Stomach (tissue), 9 donors: ENCODE data around the gene MED12L. TPM values are rescaled to one million over a fixed set of nuclear protein-coding genes. Genes with fewer than 3 reads are reported as not detected.
"Not testable (repeated sequence)": the region's sequence is repeated elsewhere in the genome, so short reads cannot be mapped to it uniquely, and the experiment has no call there.

Experiments used
- DNase-seq, 2 donors: peaks; one replicate each; pipeline versions ENCODE4 v3.0.0 to v3.0.0-alpha.2; 2013 to 2019
- H3K27ac ChIP-seq, 5 donors: fragments of 200-600 bp in 4 of 5; sonication (generic) in 4 of 5; one replicate each; pipeline ENCODE4 v1.5.1; 2013 to 2019; ENCODE audit warnings: mild to moderate bottlenecking in 1 of 5, moderate library complexity in 1 of 5
- H3K27me3 ChIP-seq, 3 donors: fragments of 200-600 bp; sonication (generic); one replicate each; pipeline ENCODE4 v1.5.1; 2017 to 2019; ENCODE audit warnings: mixed run types in 1 of 3
- H3K36me3 ChIP-seq, 4 donors: fragments of 200-600 bp; sonication (generic); 1 replicate in 3 of 4; 2 replicates in 1 of 4; pipeline ENCODE4 v1.5.1; 2016 to 2019
- H3K4me1 ChIP-seq, 4 donors: fragments of 200-600 bp; sonication (generic); one replicate each; pipeline ENCODE4 v1.5.1; 2016 to 2019
- H3K4me3 ChIP-seq, 4 donors: fragments of 200-600 bp; sonication (generic) in 3 of 4; one replicate each; pipeline ENCODE4 v1.5.1; 2016 to 2019; ENCODE audit warnings: mild to moderate bottlenecking in 1 of 4
- H3K9me3 ChIP-seq, 4 donors: fragments of 200-600 bp; sonication (generic); one replicate each; pipeline ENCODE4 v1.5.1; 2016 to 2019
- EP300 ChIP-seq: sonication (generic); formaldehyde crosslinking; IDR thresholded peaks from one replicate; pipeline ENCODE4 v1.6.1; 2017; ENCODE audit warnings: antibody characterized with exemption
- POLR2A ChIP-seq, 4 donors: fragments of 450-650 bp; IDR thresholded peaks; one replicate each; pipeline ENCODE4 v1.6.1; 2016; ENCODE audit warnings: antibody characterized with exemption in 4 of 4, control low read depth in 2 of 4, mild to moderate bottlenecking in 1 of 4, moderate library complexity in 1 of 4
- POLR2AphosphoS5 ChIP-seq, 3 donors: sonication (generic); formaldehyde crosslinking; IDR thresholded peaks; one replicate each; pipeline ENCODE4 v1.6.1; 2016; ENCODE audit warnings: antibody characterized with exemption in 3 of 3
- WGBS, 5 donors: extraction: QIAGEN DNeasy Blood & Tissue Kit in 3 of 5; methylation state at CpG; one replicate each; pipeline versions ENCODE4 v1.1.5 to v1.1.7; 2013 to 2018; 5-methylcytosine and 5-hydroxymethylcytosine counted together
- intact Hi-C: fragments of 100-400 bp; cut with DNase I; formaldehyde crosslinking; loops from one replicate; pipeline ENCODE4 v1.15.1; 2023; ENCODE audit warnings: low total_unique reads
- polyA plus RNA-seq, 3 donors: library from polyadenylated mRNA; stranded (reverse); fragments of 200-250 nt; gene quantifications; one replicate each; pipeline ENCODE4 v1.2.3, GENCODE V29; 2013
- total RNA-seq, 5 donors: library from RNA; depleted of rRNA; stranded (reverse); fragments of >200 nt; gene quantifications; one replicate each; pipeline versions ENCODE4 v1.1.0 to v1.2.3, GENCODE V29; 2014 to 2016
- TF ChIP-seq, protein P1 (sequence below), 7 experiments: fragments of 450-650 bp in 4 of 7; fragments of 200-600 bp in 3 of 7; sonication (generic) in 3 of 7; IDR thresholded peaks; one replicate each; pipeline ENCODE4 v1.5.1; 2016 to 2019; ENCODE audit warnings: antibody characterized with exemption in 7 of 7, control low read depth in 2 of 7, mild to moderate bottlenecking in 1 of 7
- donor health status: healthy with polysubstance abuse.
- donor health status: Bipolar disorder and iron deficiency.
- donor health status: healthy.

The MED12L gene
- total and polyA plus RNA-seq, 8 donors: 0.06 to 2.9 (median 0.36) TPM; not detected in 2

DNA sequence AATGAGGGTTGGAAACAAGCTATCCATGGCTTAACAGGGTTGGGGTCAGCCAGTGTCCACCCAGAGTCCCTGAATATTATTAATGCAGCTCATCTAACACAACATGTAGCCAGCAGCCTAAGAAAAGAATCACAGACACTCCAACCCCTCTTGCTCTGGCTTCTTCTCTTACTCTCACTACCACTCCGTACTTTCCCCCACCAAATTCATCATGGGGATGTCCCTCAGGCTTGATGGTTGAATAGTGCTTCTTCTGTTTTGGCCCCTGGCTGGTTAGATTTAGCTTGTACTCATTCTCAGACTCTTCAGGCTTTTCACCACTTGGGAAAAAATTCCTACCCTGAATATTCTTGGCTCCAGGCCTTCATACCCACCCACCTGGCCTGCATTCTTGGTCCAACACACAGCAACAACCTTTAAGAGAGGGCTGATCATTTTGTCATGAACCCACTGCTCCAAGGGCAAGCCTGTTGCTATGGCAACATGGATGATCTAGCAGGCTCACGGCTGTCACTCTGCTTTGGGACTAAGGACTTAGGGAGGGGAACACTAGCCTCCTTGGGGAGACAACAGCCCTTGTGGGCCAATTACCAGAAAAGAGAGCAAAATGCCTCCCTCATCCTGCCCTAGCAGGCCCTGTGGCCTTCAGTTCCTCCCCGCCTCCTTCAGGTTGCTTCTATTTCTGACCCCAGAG lies 9.4 kb upstream of the MED12L start:
- no peak for DNase-seq
- H3K36me3 ChIP-seq: no peaks in the 10 kb centered on the region
- H3K9me3 ChIP-seq: no peaks in the 10 kb centered on the region
- TF ChIP-seq POLR2A (IDR thresholded peaks at IDR 0.05) (no peak), EP300 (no peak), POLR2AphosphoS5 (IDR thresholded peaks at IDR 0.05) (no peak)
- TF ChIP-seq, protein P1, sequence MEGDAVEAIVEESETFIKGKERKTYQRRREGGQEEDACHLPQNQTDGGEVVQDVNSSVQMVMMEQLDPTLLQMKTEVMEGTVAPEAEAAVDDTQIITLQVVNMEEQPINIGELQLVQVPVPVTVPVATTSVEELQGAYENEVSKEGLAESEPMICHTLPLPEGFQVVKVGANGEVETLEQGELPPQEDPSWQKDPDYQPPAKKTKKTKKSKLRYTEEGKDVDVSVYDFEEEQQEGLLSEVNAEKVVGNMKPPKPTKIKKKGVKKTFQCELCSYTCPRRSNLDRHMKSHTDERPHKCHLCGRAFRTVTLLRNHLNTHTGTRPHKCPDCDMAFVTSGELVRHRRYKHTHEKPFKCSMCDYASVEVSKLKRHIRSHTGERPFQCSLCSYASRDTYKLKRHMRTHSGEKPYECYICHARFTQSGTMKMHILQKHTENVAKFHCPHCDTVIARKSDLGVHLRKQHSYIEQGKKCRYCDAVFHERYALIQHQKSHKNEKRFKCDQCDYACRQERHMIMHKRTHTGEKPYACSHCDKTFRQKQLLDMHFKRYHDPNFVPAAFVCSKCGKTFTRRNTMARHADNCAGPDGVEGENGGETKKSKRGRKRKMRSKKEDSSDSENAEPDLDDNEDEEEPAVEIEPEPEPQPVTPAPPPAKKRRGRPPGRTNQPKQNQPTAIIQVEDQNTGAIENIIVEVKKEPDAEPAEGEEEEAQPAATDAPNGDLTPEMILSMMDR (IDR thresholded peaks at IDR 0.05): no peak
- H3K27ac ChIP-seq: no peak overlapping the region
- WGBS, 5 donors: 69 to 79% (median 76%) methylated on average over 3 of the region's 3 CpGs
- no peak overlapping the region for H3K4me3 ChIP-seq
- H3K27me3 ChIP-seq: peaks cover 0 to 4% (median 0%) of the 10 kb centered on the region in 3 donors
- H3K4me1 ChIP-seq: no peaks in the 10 kb centered on the region
- intact Hi-C loops: no loop called here

DNA sequence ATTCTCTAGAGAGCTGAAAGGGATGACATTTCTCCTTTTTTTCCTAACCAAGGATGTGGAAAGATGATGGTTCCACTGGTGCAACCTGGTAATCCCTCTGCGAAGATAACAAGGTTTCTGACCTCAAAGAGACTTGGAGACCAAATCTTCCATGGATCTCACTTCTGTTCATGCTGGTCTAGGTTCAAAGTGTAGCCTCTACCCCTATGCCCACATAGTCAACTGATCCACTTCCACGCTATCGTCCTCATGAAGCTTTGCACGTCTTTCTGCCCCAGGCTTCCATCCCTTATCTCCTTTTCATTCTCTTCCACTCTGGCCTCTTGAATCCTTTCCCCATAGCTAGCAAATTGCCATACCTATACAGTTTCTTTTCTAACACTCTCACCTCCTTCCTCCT lies 8.8 kb upstream of the MED12L start:
- no peak for DNase-seq
- H3K4me1 ChIP-seq: no peaks in the 10 kb centered on the region
- no peak for TF ChIP-seq POLR2A (IDR thresholded peaks at IDR 0.05)
- no peak for TF ChIP-seq EP300
- no peak for TF ChIP-seq POLR2AphosphoS5 (IDR thresholded peaks at IDR 0.05)
- TF ChIP-seq, protein P1 (IDR thresholded peaks at IDR 0.05): no peak
- no peak overlapping the region for H3K27ac ChIP-seq
- no peaks in the 10 kb centered on the region for H3K36me3 ChIP-seq
- WGBS, 5 donors: 89 to 92% (median 92%) methylated on average over 4 of the region's 4 CpGs
- no peaks in the 10 kb centered on the region for H3K9me3 ChIP-seq
- peaks cover 0 to 7% (median 0%) of the 10 kb centered on the region in 3 donors for H3K27me3 ChIP-seq
- H3K4me3 ChIP-seq: no peak overlapping the region
- intact Hi-C loops: no loop called here

- H3K36me3 ChIP-seq, intact Hi-C loops, H3K4me3 ChIP-seq, H3K9me3 ChIP-seq, H3K27ac ChIP-seq, DNase-seq: not testable (repeated sequence)
- 68 to 95% (median 76%) methylated on average over 1 of the region's 1 CpG for WGBS, 5 donors
- Histone ChIP-seq H3K4me1 (peaks cover 3 to 14% (median 12%) of the 10 kb centered on the region in 4 donors), H3K27me3 (peaks cover 0 to 49% (median 10%) of the 10 kb centered on the region in 3 donors)
Measured at GRCh38 chr3:151081082-151081481, 4.4 kb upstream of the MED12L start.

DNA sequence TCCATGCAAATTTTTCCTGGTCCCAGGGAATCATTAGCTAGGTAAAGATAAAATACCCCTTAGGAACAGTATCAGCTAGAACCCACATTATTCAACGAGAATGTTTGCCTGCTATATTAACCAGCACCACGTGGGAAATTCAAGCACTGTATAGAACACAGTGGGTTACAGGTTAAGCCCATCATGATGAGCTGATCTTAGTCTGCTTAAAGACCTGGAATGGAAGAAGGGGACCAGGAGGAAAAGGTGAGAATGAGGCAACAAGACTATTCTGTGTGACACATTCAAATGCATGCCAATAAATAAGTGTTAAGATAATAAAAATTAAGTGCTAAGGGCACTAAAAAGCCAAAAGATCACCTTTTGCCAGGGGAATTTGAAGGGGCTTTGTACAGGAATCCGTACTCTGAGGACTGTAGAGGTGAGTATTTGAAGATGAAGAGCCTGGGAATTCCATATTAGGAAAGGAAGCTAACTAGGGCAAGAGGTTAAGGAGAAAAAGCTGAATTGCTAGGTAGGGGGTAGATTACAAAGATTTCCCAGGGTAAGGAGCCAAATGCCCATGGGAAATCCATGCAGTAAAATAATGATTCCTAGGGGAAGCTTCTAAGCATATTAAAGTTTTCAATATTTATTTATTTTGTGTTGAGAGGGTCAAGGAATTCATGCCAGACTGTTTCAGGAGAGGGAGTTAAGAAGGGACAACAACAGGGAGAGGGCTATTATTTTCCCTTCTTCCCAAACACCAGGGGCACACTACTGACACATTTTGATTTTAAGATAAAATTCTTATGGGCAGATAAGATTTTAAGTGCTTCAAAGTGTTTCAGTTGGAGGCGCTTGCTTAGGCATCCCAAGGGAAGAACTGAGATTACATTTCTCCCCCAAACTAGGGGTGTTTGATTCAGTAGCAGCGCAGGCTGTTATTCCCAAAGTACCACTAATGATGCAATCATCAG lies 2.3 kb upstream of the MED12L start:
- Histone ChIP-seq H3K27me3 (peaks cover 0 to 57% (median 20%) of the 10 kb centered on the region in 3 donors), H3K36me3 (no peaks in the 10 kb centered on the region), H3K4me3 (no peak overlapping the region), H3K9me3 (no peaks in the 10 kb centered on the region), H3K4me1 (peaks cover 12 to 28% (median 25%) of the 10 kb centered on the region in 4 donors), H3K27ac (no peak overlapping the region)
- intact Hi-C loops: no loop called here
- DNase-seq: no peak
- WGBS, 5 donors: 38 to 54% (median 43%) methylated on average over 5 of the region's 5 CpGs
- TF ChIP-seq POLR2A (IDR thresholded peaks at IDR 0.05): no peak
- TF ChIP-seq, protein P1 (IDR thresholded peaks at IDR 0.05): no peak
- no peak for TF ChIP-seq EP300
- TF ChIP-seq POLR2AphosphoS5 (IDR thresholded peaks at IDR 0.05): no peak
